ENCODE measurements around the gene UNC13D.

DNA sequence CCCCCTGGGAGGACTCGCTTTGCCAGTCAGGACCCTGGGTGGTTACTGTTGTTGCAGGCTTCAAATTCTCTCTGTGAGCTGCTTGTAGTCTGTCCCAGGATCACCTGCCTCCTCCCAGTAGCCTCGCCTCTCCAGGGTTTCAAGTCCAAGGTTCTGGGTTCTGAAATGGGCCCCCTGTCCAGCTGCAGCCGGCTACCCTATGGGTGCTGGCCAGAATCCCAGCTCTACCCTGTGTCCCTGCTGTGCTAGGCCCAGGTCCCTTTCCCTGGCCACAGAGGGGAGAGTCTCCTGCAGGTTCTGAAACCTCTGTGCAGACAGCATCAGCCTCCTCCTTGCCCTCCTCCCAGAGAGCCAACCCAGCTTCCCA is 21.4 kb downstream of the UNC13D start:
- TF ChIP-seq MAFG (tag; conservative IDR thresholded peaks at IDR 0.05) (no peak), ZNF184 (CRISPR knock-in tag; IDR thresholded peaks at IDR 0.05) (no peak), CC2D1A (IDR thresholded peaks at IDR 0.05) (no peak), JUN (IDR thresholded peaks at IDR 0.05; ENCODE audit: borderline replicate concordance, low read depth, low read length) (no peak), JUN (CRISPR knock-in tag; IDR thresholded peaks at IDR 0.05; ENCODE audit: borderline replicate concordance) (no peak)
- TF ChIP-seq, protein P1, sequence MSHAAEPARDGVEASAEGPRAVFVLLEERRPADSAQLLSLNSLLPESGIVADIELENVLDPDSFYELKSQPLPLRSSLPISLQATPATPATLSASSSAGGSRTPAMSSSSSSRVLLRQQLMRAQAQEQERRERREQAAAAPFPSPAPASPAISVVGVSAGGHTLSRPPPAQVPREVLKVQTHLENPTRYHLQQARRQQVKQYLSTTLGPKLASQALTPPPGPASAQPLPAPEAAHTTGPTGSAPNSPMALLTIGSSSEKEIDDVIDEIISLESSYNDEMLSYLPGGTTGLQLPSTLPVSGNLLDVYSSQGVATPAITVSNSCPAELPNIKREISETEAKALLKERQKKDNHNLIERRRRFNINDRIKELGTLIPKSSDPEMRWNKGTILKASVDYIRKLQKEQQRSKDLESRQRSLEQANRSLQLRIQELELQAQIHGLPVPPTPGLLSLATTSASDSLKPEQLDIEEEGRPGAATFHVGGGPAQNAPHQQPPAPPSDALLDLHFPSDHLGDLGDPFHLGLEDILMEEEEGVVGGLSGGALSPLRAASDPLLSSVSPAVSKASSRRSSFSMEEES (CRISPR knock-in tag; IDR thresholded peaks at IDR 0.05): no peak
- TF ChIP-seq, protein P2, sequence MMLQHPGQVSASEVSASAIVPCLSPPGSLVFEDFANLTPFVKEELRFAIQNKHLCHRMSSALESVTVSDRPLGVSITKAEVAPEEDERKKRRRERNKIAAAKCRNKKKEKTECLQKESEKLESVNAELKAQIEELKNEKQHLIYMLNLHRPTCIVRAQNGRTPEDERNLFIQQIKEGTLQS (IDR thresholded peaks at IDR 0.05): no peak
- TF ChIP-seq, protein P2 (CRISPR knock-in tag; conservative IDR thresholded peaks at IDR 0.05): no peak
